B cell (primary cell): Measurements from ENCODE around the gene KCNK4. TPM values are rescaled to one million over a fixed set of nuclear protein-coding genes. Genes with fewer than 3 reads are reported as not detected.
"Not testable (repeated sequence)": the region's sequence is repeated elsewhere in the genome, so short reads cannot be mapped to it uniquely, and the experiment has no call there.

ENCODE experiments used
- ATAC-seq: fragments of 200-7000 bp; cut with Tn5 transposase; one replicate; pipeline ENCODE4 v1.10.0; 2021; ENCODE audit warnings: low read depth, mild to moderate bottlenecking, moderate number of reproducible peaks, moderate library complexity
- CTCF ChIA-PET: fragments of 350-600 bp; sonication (Branson Sonifier 250); formaldehyde crosslinking; loops from one replicate; lab custom pipeline; 2021; ENCODE audit warnings: antibody characterized with exemption, inconsistent platforms; lab: Charles Lee
- POLR2A ChIA-PET: fragments of 350-600 bp; sonication (Branson Sonifier 250); formaldehyde crosslinking; loops from one replicate; lab custom pipeline; 2021; ENCODE audit warnings: antibody characterized with exemption; lab: Charles Lee
- DNase-seq: peaks from one replicate; pipeline ENCODE4 v3.0.0; 2013
- H2AFZ ChIP-seq: 2 replicates; pipeline ENCODE4 v1.6.1; 2012; ENCODE audit warnings: mild to moderate bottlenecking, low read depth, low read length; ENCODE audit not compliant: insufficient read depth, poor library complexity, severe bottlenecking
- H3K27ac ChIP-seq, 2 donors: 1 replicate in 1 of 2; 2 replicates in 1 of 2; pipeline ENCODE4 v1.5.1; 2012 to 2013; ENCODE audit warnings: low read length in 2 of 2, mild to moderate bottlenecking in 2 of 2, moderate library complexity in 1 of 2
- H3K27me3 ChIP-seq, 4 experiments: fragments of 200-600 bp in 1 of 4; sonication (generic) in 1 of 4; replicated peaks in 1 of 4; 1 replicate in 2 of 4; 2 replicates in 2 of 4; pipeline versions ENCODE4 v1.6.1 to v1.7.0; 2013 to 2016; ENCODE audit warnings: low read length in 3 of 4, mild to moderate bottlenecking in 2 of 4, mixed read lengths in 1 of 4, moderate library complexity in 1 of 4; ENCODE audit not compliant: insufficient read depth in 4 of 4, control insufficient read depth in 3 of 4; ENCODE audit errors: control extremely low read depth in 1 of 4
- H3K36me3 ChIP-seq, 2 experiments: replicated peaks in 1 of 2; 1 replicate in 1 of 2; 2 replicates in 1 of 2; pipeline versions ENCODE4 v1.6.1 to v1.7.1; 2013; ENCODE audit warnings: low read length in 1 of 2; ENCODE audit not compliant: insufficient read depth in 2 of 2, control insufficient read depth in 1 of 2; ENCODE audit errors: control extremely low read depth in 1 of 2, extremely low read depth in 1 of 2
- H3K4me1 ChIP-seq, 2 donors: fragments of 200-600 bp in 1 of 2; sonication (generic) in 1 of 2; 1 replicate in 1 of 2; 2 replicates in 1 of 2; pipeline versions ENCODE4 v1.5.1 to v1.6.1; 2013 to 2017; ENCODE audit warnings: low read length in 2 of 2; ENCODE audit not compliant: control insufficient read depth in 2 of 2, insufficient read depth in 2 of 2
- H3K4me2 ChIP-seq: replicated peaks from 2 replicates; pipeline ENCODE3; 2012; ENCODE audit warnings: mild to moderate bottlenecking, low read depth, low read length; ENCODE audit not compliant: poor library complexity, severe bottlenecking
- H3K4me3 ChIP-seq, 5 experiments: fragments of 200-600 bp in 1 of 5; sonication (generic) in 1 of 5; 1 replicate in 3 of 5; 2 replicates in 2 of 5; pipeline versions ENCODE4 v1.5.1 to v1.7.0; 2011 to 2016; ENCODE audit warnings: low read length in 4 of 5, mild to moderate bottlenecking in 4 of 5, low read depth in 2 of 5, control low read depth in 1 of 5, moderate library complexity in 1 of 5; ENCODE audit not compliant: insufficient read depth in 1 of 5; ENCODE audit errors: control extremely low read depth in 1 of 5, extremely low read depth in 1 of 5
- H3K79me2 ChIP-seq: fragments of 200-600 bp; sonication (generic); one replicate; pipeline ENCODE4 v1.6.0; 2016; ENCODE audit warnings: low read length; ENCODE audit not compliant: control insufficient read depth, insufficient read depth
- H3K9ac ChIP-seq: fragments of 200-600 bp; sonication (generic); 2 replicates; pipeline ENCODE4 v1.6.1; 2017; ENCODE audit warnings: mild to moderate bottlenecking, low read length, moderate library complexity
- H3K9me3 ChIP-seq, 3 donors: one replicate each; pipeline versions ENCODE4 v1.6.1 to v1.7.1; 2013; ENCODE audit warnings: low read length in 2 of 3; ENCODE audit not compliant: control insufficient read depth in 2 of 3, insufficient read depth in 1 of 3; ENCODE audit errors: control extremely low read depth in 1 of 3
- H4K20me1 ChIP-seq: 2 replicates; pipeline ENCODE4 v1.6.0; 2012; ENCODE audit warnings: mild to moderate bottlenecking, low read length; ENCODE audit not compliant: insufficient read depth, control insufficient read depth, poor library complexity, severe bottlenecking
- H3K27ac Mint-ChIP-seq: one replicate; pipeline ENCODE4 v1.8.0; 2021; ENCODE audit warnings: mixed read lengths
- H3K27me3 Mint-ChIP-seq: one replicate; pipeline ENCODE4 v1.8.0; 2021; ENCODE audit warnings: mixed read lengths
- H3K4me1 Mint-ChIP-seq: one replicate; pipeline ENCODE4 v1.8.0; 2021; ENCODE audit warnings: mixed read lengths
- H3K4me3 Mint-ChIP-seq: one replicate; pipeline ENCODE4 v1.8.0; 2021; ENCODE audit warnings: mixed read lengths
- H3K9me3 Mint-ChIP-seq: one replicate; pipeline ENCODE4 v1.8.0; 2022; ENCODE audit warnings: mixed read lengths; ENCODE audit not compliant: insufficient read depth
- EZH2 ChIP-seq: IDR thresholded peaks from 2 replicates; pipeline ENCODE4 v1.6.1; 2012; ENCODE audit warnings: borderline replicate concordance, low read depth, mild to moderate bottlenecking, moderate library complexity, low read length; ENCODE audit not compliant: insufficient read depth, poor library complexity, severe bottlenecking
- WGBS: methylation state at CpG from one replicate; pipeline ENCODE4 v1.1.5; 2013; ENCODE audit warnings: missing lambda C conversion rate; ENCODE audit not compliant: insufficient coverage; 5-methylcytosine and 5-hydroxymethylcytosine counted together
- intact Hi-C: fragments of 100-400 bp; cut with micrococcal nuclease; formaldehyde crosslinking; loops from one replicate; pipeline ENCODE4 v1.10.0; 2022
- polyA plus RNA-seq: library from polyadenylated mRNA; depleted of rRNA; stranded (reverse); fragments of >200 nt; gene quantifications from 2 replicates; pipeline ENCODE4 v1.2.3, GENCODE V29; 2012
- total RNA-seq, 2 donors: library from RNA; stranded (reverse); fragments of 120-200 nt in 1 of 2; gene quantifications; 1 replicate in 1 of 2; 2 replicates in 1 of 2; pipeline versions ENCODE4 v1.2.3 to v1.2.4, GENCODE V29; 2013 to 2022
- TF ChIP-seq, protein P1 (sequence below): fragments of 200-600 bp; IDR thresholded peaks from one replicate; pipeline ENCODE4 v1.8.0; 2022; ENCODE audit warnings: antibody characterized with exemption, mild to moderate bottlenecking

KCNK4 gene
- total and polyA plus RNA-seq, 2 donors (not counting 1 experiment from before 2014, with no cell fraction given), result 0.32 TPM; not detected in 1

DNA sequence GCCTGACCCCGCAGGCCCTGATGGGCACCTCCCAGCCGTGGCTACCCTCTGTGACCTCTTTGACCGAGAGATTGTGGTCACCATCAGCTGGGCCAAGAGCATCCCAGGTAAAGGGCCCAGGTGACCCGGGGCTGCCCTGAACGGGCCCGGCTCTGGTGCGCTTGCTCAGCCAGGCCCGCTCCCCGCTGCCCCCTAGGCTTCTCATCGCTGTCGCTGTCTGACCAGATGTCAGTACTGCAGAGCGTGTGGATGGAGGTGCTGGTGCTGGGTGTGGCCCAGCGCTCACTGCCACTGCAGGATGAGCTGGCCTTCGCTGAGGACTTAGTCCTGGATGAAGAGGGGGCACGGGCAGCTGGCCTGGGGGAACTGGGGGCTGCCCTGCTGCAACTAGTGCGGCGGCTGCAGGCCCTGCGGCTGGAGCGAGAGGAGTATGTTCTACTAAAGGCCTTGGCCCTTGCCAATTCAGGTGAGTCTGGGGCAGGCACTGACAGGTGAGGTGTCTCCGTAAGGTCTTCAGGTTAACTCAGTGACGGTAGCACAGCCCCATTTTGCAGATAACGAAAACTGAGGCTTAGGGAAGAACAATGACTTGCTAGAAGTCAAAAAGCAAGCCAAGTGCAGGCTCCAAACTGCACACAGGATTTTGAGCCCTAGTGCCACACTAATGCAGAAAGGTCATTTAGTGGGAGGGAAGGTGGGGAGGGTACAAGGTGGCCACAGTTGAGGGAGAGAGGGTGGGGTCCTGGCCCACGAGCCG, 23.9 kb downstream of the KCNK4 start:
- POLR2A ChIA-PET, result interaction anchor here (0.6 kb wide), 1 partner anchor 19 kb away, joined by 4 read pairs; no protein-coding TSS in a partner anchor

DNA sequence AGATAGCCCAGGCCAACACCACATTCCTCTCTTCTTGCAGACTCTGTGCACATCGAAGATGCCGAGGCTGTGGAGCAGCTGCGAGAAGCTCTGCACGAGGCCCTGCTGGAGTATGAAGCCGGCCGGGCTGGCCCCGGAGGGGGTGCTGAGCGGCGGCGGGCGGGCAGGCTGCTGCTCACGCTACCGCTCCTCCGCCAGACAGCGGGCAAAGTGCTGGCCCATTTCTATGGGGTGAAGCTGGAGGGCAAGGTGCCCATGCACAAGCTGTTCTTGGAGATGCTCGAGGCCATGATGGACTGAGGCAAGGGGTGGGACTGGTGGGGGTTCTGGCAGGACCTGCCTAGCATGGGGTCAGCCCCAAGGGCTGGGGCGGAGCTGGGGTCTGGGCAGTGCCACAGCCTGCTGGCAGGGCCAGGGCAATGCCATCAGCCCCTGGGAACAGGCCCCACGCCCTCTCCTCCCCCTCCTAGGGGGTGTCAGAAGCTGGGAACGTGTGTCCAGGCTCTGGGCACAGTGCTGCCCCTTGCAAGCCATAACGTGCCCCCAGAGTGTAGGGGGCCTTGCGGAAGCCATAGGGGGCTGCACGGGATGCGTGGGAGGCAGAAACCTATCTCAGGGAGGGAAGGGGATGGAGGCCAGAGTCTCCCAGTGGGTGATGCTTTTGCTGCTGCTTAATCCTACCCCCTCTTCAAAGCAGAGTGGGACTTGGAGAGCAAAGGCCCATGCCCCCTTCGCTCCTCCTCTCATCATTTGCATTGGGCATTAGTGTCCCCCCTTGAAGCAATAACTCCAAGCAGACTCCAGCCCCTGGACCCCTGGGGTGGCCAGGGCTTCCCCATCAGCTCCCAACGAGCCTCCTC, 24.8 kb downstream of the KCNK4 start:
- H3K4me3 ChIP-seq, H3K9ac ChIP-seq, ATAC-seq, DNase-seq, H3K9me3 Mint-ChIP-seq, H3K27me3 Mint-ChIP-seq, H3K4me2 ChIP-seq, H2AFZ ChIP-seq, H3K27me3 ChIP-seq, H3K9me3 ChIP-seq: not testable (repeated sequence)
- Mint-ChIP-seq H3K4me1 (peaks cover 35% of the 10 kb centered on the region), H3K27ac (peak overlapping the region; percentile 100), H3K4me3 (peak overlapping the region; percentile 98)
- WGBS, result 87% methylated on average over 21 of the region's 25 CpGs
- intact Hi-C loops, result loop anchor here (5.0 kb wide), 1 partner anchor 426 kb away; the partner anchor contains the start of gene RASGRP2
- peak overlapping the region; percentile 99 to 100 for H3K27ac ChIP-seq
- ChIA-PET POLR2A (interaction anchor here (0.6 to 2.5 kb wide), 2 partner anchors 18 to 25 kb away, joined by 4 to 50 read pairs; partner anchors contain the start of gene CCDC88B), CTCF (interaction anchor here (0.6 to 4.7 kb wide), 11 partner anchors 11 to 373 kb away, joined by 3 to 188 read pairs (median 16); partner anchors contain the start of genes CCDC88B, ESRRA, FERMT3 and RPS6KA4)
- H3K79me2 ChIP-seq, result peaks cover 31% of the 10 kb centered on the region
- peaks cover 17% of the 10 kb centered on the region for H4K20me1 ChIP-seq
- peaks cover 8 to 26% of the 10 kb centered on the region in 2 donors for H3K4me1 ChIP-seq
- H3K36me3 ChIP-seq, result peaks cover 0 to 29% of the 10 kb centered on the region in 2 experiments

More for the DNA sequence above, 23.9 kb downstream of the KCNK4 start:
- CTCF ChIA-PET, result interaction anchor here (0.6 to 1.7 kb wide), 3 partner anchors 10 to 116 kb away, joined by 3 to 5 read pairs (median 4); no protein-coding TSS in a partner anchor
- H3K9ac ChIP-seq, result no peak overlapping the region
- H3K27ac ChIP-seq, result no peak overlapping the region
- 96% methylated on average over 23 of the region's 24 CpGs for WGBS
- TF ChIP-seq, protein P1, sequence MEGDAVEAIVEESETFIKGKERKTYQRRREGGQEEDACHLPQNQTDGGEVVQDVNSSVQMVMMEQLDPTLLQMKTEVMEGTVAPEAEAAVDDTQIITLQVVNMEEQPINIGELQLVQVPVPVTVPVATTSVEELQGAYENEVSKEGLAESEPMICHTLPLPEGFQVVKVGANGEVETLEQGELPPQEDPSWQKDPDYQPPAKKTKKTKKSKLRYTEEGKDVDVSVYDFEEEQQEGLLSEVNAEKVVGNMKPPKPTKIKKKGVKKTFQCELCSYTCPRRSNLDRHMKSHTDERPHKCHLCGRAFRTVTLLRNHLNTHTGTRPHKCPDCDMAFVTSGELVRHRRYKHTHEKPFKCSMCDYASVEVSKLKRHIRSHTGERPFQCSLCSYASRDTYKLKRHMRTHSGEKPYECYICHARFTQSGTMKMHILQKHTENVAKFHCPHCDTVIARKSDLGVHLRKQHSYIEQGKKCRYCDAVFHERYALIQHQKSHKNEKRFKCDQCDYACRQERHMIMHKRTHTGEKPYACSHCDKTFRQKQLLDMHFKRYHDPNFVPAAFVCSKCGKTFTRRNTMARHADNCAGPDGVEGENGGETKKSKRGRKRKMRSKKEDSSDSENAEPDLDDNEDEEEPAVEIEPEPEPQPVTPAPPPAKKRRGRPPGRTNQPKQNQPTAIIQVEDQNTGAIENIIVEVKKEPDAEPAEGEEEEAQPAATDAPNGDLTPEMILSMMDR, result no peak
- no peak for TF ChIP-seq EZH2
- intact Hi-C loops, result loop anchor here (5.0 kb wide), 1 partner anchor 427 kb away; the partner anchor contains the start of gene RASGRP2
- Mint-ChIP-seq H3K27me3 (no peaks in the 10 kb centered on the region), H3K4me3 (peak overlapping the region; percentile 10), H3K4me1 (peaks cover 32% of the 10 kb centered on the region), H3K27ac (no peak overlapping the region), H3K9me3 (no peaks in the 10 kb centered on the region)
- no peak for DNase-seq
- no peak overlapping the region for H2AFZ ChIP-seq
- ATAC-seq, result no peak
- H3K27me3 ChIP-seq, result no peaks in the 10 kb centered on the region
- H3K4me1 ChIP-seq, result peaks cover 8 to 26% of the 10 kb centered on the region in 2 donors
- peaks cover 21% of the 10 kb centered on the region for H4K20me1 ChIP-seq
- no peak overlapping the region for H3K4me3 ChIP-seq
- no peaks in the 10 kb centered on the region for H3K9me3 ChIP-seq
- peaks cover 37% of the 10 kb centered on the region for H3K79me2 ChIP-seq
- peaks cover 0 to 32% of the 10 kb centered on the region in 2 experiments for H3K36me3 ChIP-seq
- H3K4me2 ChIP-seq, result no peak overlapping the region
